WTC11 (cell line): ENCODE results near the gene ZNF277. TPM values are rescaled to one million over a fixed set of nuclear protein-coding genes. Genes with fewer than 3 reads are reported as not detected.

ENCODE experiments used
- ATAC-seq: fragments of 200-7000 bp; cut with Tn5 transposase; 2 replicates; pipeline ENCODE4 v1.10.0; 2021; ENCODE audit warnings: mild to moderate bottlenecking, moderate library complexity
- CTCF ChIA-PET: fragments of 300-600 bp; sonication (Branson Sonifier 250); formaldehyde crosslinking; loops from one replicate; lab custom pipeline; 2021; ENCODE audit warnings: antibody characterized with exemption; lab: Charles Lee
- POLR2A ChIA-PET: fragments of 350-600 bp; sonication (Branson Sonifier 250); formaldehyde crosslinking; loops from one replicate; lab custom pipeline; 2021; ENCODE audit warnings: antibody characterized with exemption; lab: Charles Lee
- DNase-seq: peaks from one replicate; pipeline ENCODE4 v3.0.0; 2021; ENCODE audit warnings: low spot score
- H3K27ac Mint-ChIP-seq: 2 replicates; pipeline ENCODE4 v1.8.0; 2021; ENCODE audit warnings: mixed read lengths
- H3K27me3 Mint-ChIP-seq: 2 replicates; pipeline ENCODE4 v1.8.0; 2021; ENCODE audit warnings: low read depth, mild to moderate bottlenecking, moderate library complexity, mixed read lengths
- H3K36me3 Mint-ChIP-seq: 2 replicates; pipeline ENCODE4 v1.8.0; 2021; ENCODE audit warnings: mixed read lengths
- H3K4me1 Mint-ChIP-seq: 2 replicates; pipeline ENCODE4 v1.8.0; 2022; ENCODE audit warnings: mixed read lengths
- H3K4me3 Mint-ChIP-seq: 2 replicates; pipeline ENCODE4 v1.8.0; 2021; ENCODE audit warnings: mild to moderate bottlenecking, moderate library complexity, mixed read lengths
- H3K9me3 Mint-ChIP-seq: 2 replicates; pipeline ENCODE4 v1.8.0; 2021; ENCODE audit warnings: mixed read lengths
- AFF4 ChIP-seq: sonication (generic); formaldehyde crosslinking; IDR thresholded peaks from 2 replicates; pipeline ENCODE4 v1.8.1; 2023; ENCODE audit warnings: mild to moderate bottlenecking, missing genetic modification reagents, borderline replicate concordance
- ARID4B ChIP-seq: sonication (generic); formaldehyde crosslinking; IDR thresholded peaks from 2 replicates; pipeline ENCODE4 v1.8.0; 2023; ENCODE audit warnings: missing genetic modification reagents, mild to moderate bottlenecking, borderline replicate concordance
- CBFB ChIP-seq: sonication (generic); formaldehyde crosslinking; IDR thresholded peaks from 2 replicates; pipeline ENCODE4 v1.8.1; 2022; ENCODE audit warnings: mild to moderate bottlenecking, low read depth, missing genetic modification reagents
- CREM ChIP-seq: sonication (generic); formaldehyde crosslinking; IDR thresholded peaks from 2 replicates; pipeline ENCODE4 v1.8.1; 2022; ENCODE audit warnings: mild to moderate bottlenecking, missing genetic modification reagents, moderate library complexity
- ETV6 ChIP-seq: sonication (generic); formaldehyde crosslinking; IDR thresholded peaks from 2 replicates; pipeline ENCODE4 v1.8.1; 2022; ENCODE audit warnings: mild to moderate bottlenecking, missing genetic modification reagents
- FOXK1 ChIP-seq: sonication (generic); formaldehyde crosslinking; IDR thresholded peaks from 2 replicates; pipeline ENCODE4 v1.8.0; 2022; ENCODE audit warnings: mild to moderate bottlenecking, moderate library complexity, missing genetic modification reagents
- HMGXB4 ChIP-seq: sonication (generic); formaldehyde crosslinking; IDR thresholded peaks from 2 replicates; pipeline ENCODE4 v1.8.1; 2023; ENCODE audit warnings: mild to moderate bottlenecking, moderate library complexity, missing genetic modification reagents
- NFATC4 ChIP-seq: fragments of 250-450 bp; sonication (Bioruptor Pico); IDR thresholded peaks from 2 replicates; pipeline ENCODE4 v1.9.0; 2021; ENCODE audit warnings: mild to moderate bottlenecking
- NR1H2 ChIP-seq: sonication (generic); formaldehyde crosslinking; IDR thresholded peaks from 2 replicates; pipeline ENCODE4 v1.9.0; 2021; ENCODE audit warnings: mild to moderate bottlenecking, moderate library complexity, missing genetic modification reagents
- NR2C2 ChIP-seq: sonication (generic); formaldehyde crosslinking; IDR thresholded peaks from 2 replicates; pipeline ENCODE4 v1.8.0; 2022; ENCODE audit warnings: mild to moderate bottlenecking, missing genetic modification reagents
- RORB ChIP-seq: fragments of 250-450 bp; sonication (Bioruptor Pico); IDR thresholded peaks from 2 replicates; pipeline ENCODE4 v1.9.0; 2021; ENCODE audit warnings: mild to moderate bottlenecking
- SMAD3 ChIP-seq: sonication (generic); formaldehyde crosslinking; IDR thresholded peaks from 2 replicates; pipeline ENCODE4 v1.8.0; 2022; ENCODE audit warnings: missing genetic modification reagents, mild to moderate bottlenecking, borderline replicate concordance
- SOX15 ChIP-seq: fragments of 250-450 bp; sonication (Bioruptor Pico); IDR thresholded peaks from 2 replicates; pipeline ENCODE4 v1.9.0; 2021; ENCODE audit warnings: mild to moderate bottlenecking
- TCF7 ChIP-seq: sonication (generic); formaldehyde crosslinking; IDR thresholded peaks from 2 replicates; pipeline ENCODE4 v1.8.0; 2022; ENCODE audit warnings: mild to moderate bottlenecking, low read depth, missing genetic modification reagents, moderate library complexity
- TEAD1 ChIP-seq: sonication (generic); formaldehyde crosslinking; IDR thresholded peaks from 2 replicates; pipeline ENCODE4 v1.8.0; 2022; ENCODE audit warnings: mild to moderate bottlenecking, missing genetic modification reagents
- TEAD4 ChIP-seq: sonication (generic); formaldehyde crosslinking; IDR thresholded peaks from 2 replicates; pipeline ENCODE4 v1.8.0; 2022; ENCODE audit warnings: mild to moderate bottlenecking, missing genetic modification reagents
- ZNF263 ChIP-seq: sonication (generic); formaldehyde crosslinking; IDR thresholded peaks from 2 replicates; pipeline ENCODE4 v1.8.1; 2022; ENCODE audit warnings: low read depth, mild to moderate bottlenecking, moderate library complexity, missing genetic modification reagents
- ZNF423 ChIP-seq: fragments of 250-450 bp; sonication (Bioruptor Pico); IDR thresholded peaks from 2 replicates; pipeline ENCODE4 v2.1.2; 2022; ENCODE audit warnings: mild to moderate bottlenecking, moderate library complexity
- ZNF425 ChIP-seq: fragments of 250-450 bp; sonication (Bioruptor Pico); conservative IDR thresholded peaks from 2 replicates; pipeline ENCODE4 v1.9.0; 2021; ENCODE audit warnings: mild to moderate bottlenecking
- total RNA-seq: library from RNA; stranded (reverse); gene quantifications from 3 replicates; pipeline ENCODE4 v1.2.3, GENCODE V29; 2021
- TF ChIP-seq, protein P1 (sequence below): sonication (generic); formaldehyde crosslinking; conservative IDR thresholded peaks from 2 replicates; pipeline ENCODE4 v1.8.1; 2023; ENCODE audit warnings: mild to moderate bottlenecking, low read depth, missing genetic modification reagents, moderate library complexity
- TF ChIP-seq, protein P2 (sequence below): fragments of 250-450 bp; sonication (Bioruptor Pico); IDR thresholded peaks from 2 replicates; pipeline ENCODE4 v1.9.0; 2021; ENCODE audit warnings: moderate library complexity, mild to moderate bottlenecking, inconsistent platforms, borderline replicate concordance

ZNF277 gene
- total RNA-seq, 1 experiment from 2014 or later: 22.5 TPM

- POLR2A ChIA-PET: no interaction called here
- TF ChIP-seq TEAD1 (CRISPR knock-in tag) (no peak), FOXK1 (CRISPR knock-in tag) (no peak), SMAD3 (CRISPR knock-in tag) (no peak), NR2C2 (CRISPR knock-in tag) (no peak), ZNF425 (CRISPR knock-in tag) (no peak), CREM (CRISPR knock-in tag) (no peak), ETV6 (CRISPR knock-in tag) (no peak)
- CTCF ChIA-PET: no interaction called here
- DNase-seq (no peak), ATAC-seq (no peak)
- Mint-ChIP-seq H3K27me3 (peaks cover 57% of the 10 kb centered on the region), H3K9me3 (no peaks in the 10 kb centered on the region), H3K4me3 (no peak overlapping the region), H3K4me1 (peaks cover 84% of the 10 kb centered on the region), H3K36me3 (no peaks in the 10 kb centered on the region; the same call in 1 of the 2 replicates), H3K27ac (no peak overlapping the region)
Measured at GRCh38 chr7:112252141-112252540, 45.6 kb downstream of the ZNF277 start.

- H3K4me3 Mint-ChIP-seq: no peak overlapping the region
- TF ChIP-seq TEAD4 (CRISPR knock-in tag) (no peak), NFATC4 (CRISPR knock-in tag) (no peak), NR1H2 (no peak), TCF7 (CRISPR knock-in tag) (no peak), ARID4B (CRISPR knock-in tag) (no peak), RORB (CRISPR knock-in tag) (no peak), AFF4 (CRISPR knock-in tag) (no peak), SOX15 (CRISPR knock-in tag) (no peak), ZNF423 (no peak), NR2C2 (CRISPR knock-in tag) (no peak), HMGXB4 (no peak), ZNF263 (CRISPR knock-in tag) (no peak), CBFB (CRISPR knock-in tag) (no peak)
- TF ChIP-seq, protein P1, sequence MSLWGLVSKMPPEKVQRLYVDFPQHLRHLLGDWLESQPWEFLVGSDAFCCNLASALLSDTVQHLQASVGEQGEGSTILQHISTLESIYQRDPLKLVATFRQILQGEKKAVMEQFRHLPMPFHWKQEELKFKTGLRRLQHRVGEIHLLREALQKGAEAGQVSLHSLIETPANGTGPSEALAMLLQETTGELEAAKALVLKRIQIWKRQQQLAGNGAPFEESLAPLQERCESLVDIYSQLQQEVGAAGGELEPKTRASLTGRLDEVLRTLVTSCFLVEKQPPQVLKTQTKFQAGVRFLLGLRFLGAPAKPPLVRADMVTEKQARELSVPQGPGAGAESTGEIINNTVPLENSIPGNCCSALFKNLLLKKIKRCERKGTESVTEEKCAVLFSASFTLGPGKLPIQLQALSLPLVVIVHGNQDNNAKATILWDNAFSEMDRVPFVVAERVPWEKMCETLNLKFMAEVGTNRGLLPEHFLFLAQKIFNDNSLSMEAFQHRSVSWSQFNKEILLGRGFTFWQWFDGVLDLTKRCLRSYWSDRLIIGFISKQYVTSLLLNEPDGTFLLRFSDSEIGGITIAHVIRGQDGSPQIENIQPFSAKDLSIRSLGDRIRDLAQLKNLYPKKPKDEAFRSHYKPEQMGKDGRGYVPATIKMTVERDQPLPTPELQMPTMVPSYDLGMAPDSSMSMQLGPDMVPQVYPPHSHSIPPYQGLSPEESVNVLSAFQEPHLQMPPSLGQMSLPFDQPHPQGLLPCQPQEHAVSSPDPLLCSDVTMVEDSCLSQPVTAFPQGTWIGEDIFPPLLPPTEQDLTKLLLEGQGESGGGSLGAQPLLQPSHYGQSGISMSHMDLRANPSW: no peak
- TF ChIP-seq, protein P2, sequence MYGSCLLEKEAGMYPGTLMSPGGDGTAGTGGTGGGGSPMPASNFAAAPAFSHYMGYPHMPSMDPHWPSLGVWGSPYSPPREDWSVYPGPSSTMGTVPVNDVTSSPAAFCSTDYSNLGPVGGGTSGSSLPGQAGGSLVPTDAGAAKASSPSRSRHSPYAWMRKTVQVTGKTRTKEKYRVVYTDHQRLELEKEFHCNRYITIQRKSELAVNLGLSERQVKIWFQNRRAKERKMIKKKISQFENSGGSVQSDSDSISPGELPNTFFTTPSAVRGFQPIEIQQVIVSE: no peak
Measured at GRCh38 chr7:112252691-112253090, 46.2 kb downstream of the ZNF277 start.

More at GRCh38 chr7:112252691-112253090, 46.2 kb downstream of the ZNF277 start:
- ATAC-seq (peak; percentile 66), DNase-seq (no peak)
- ChIA-PET CTCF (no interaction called here), POLR2A (no interaction called here)
- no peak overlapping the region; the same call in 1 of the 2 replicates for H3K27ac Mint-ChIP-seq
- peaks cover 83% of the 10 kb centered on the region for H3K4me1 Mint-ChIP-seq
- no peaks in the 10 kb centered on the region for H3K9me3 Mint-ChIP-seq
- peaks cover 52% of the 10 kb centered on the region for H3K27me3 Mint-ChIP-seq
- H3K36me3 Mint-ChIP-seq: no peaks in the 10 kb centered on the region; the same call in 1 of the 2 replicates
